ENCODE data around the gene NXPE1. TPM values are rescaled to one million over a fixed set of nuclear protein-coding genes. Genes with fewer than 3 reads are reported as not detected.

NXPE1 gene
- total RNA-seq, 1 experiment from 2014 or later, result not detected

GRCh38 chr11:114594703-114595102 is 35.0 kb upstream of the NXPE1 start:
- DNase-seq (ENCODE audit: low read depth in 1 of 2, low spot score in 2 of 2), result no peak
- Histone ChIP-seq H3K27ac (no peak overlapping the region), H3K4me1 (replicated peaks) (no peaks in the 10 kb centered on the region), H3K4me3 (no peak overlapping the region), H3K27me3 (replicated peaks) (no peaks in the 10 kb centered on the region), H3K36me3 (no peaks in the 10 kb centered on the region), H3K9me3 (replicated peaks) (no peaks in the 10 kb centered on the region)

- no peaks in the 10 kb centered on the region for H3K36me3 ChIP-seq
- H3K4me1 ChIP-seq (replicated peaks), result no peaks in the 10 kb centered on the region
- no peak overlapping the region for H3K4me3 ChIP-seq
- no peaks in the 10 kb centered on the region for H3K9me3 ChIP-seq (replicated peaks)
- no peak for DNase-seq (ENCODE audit: low read depth in 1 of 2, low spot score in 2 of 2)
- H3K27ac ChIP-seq, result no peak overlapping the region
- H3K27me3 ChIP-seq (replicated peaks), result no peaks in the 10 kb centered on the region
Measured at GRCh38 chr11:114587398-114587953, 27.8 kb upstream of the NXPE1 start.

- DNase-seq (ENCODE audit: low read depth in 1 of 2, low spot score in 2 of 2), result no peak
- no peaks in the 10 kb centered on the region for H3K27me3 ChIP-seq (replicated peaks)
- no peaks in the 10 kb centered on the region for H3K36me3 ChIP-seq
- no peak overlapping the region for H3K4me3 ChIP-seq
- H3K9me3 ChIP-seq (replicated peaks), result no peaks in the 10 kb centered on the region
- H3K27ac ChIP-seq, result no peak overlapping the region
- no peaks in the 10 kb centered on the region for H3K4me1 ChIP-seq (replicated peaks)
Measured at GRCh38 chr11:114586797-114587196, 27.1 kb upstream of the NXPE1 start.

- Histone ChIP-seq H3K36me3 (no peaks in the 10 kb centered on the region), H3K27me3 (replicated peaks) (no peaks in the 10 kb centered on the region), H3K9me3 (replicated peaks) (no peaks in the 10 kb centered on the region), H3K4me3 (no peak overlapping the region), H3K4me1 (replicated peaks) (no peaks in the 10 kb centered on the region), H3K27ac (no peak overlapping the region)
- no peak for DNase-seq (ENCODE audit: low read depth in 1 of 2, low spot score in 2 of 2)
Measured at GRCh38 chr11:114571712-114572111, 12.0 kb upstream of the NXPE1 start.

- H3K27ac ChIP-seq, result no peak overlapping the region
- no peak overlapping the region for H3K4me3 ChIP-seq
- H3K9me3 ChIP-seq (replicated peaks), result no peaks in the 10 kb centered on the region
- no peaks in the 10 kb centered on the region for H3K4me1 ChIP-seq (replicated peaks)
- no peak for DNase-seq (ENCODE audit: low read depth in 1 of 2, low spot score in 2 of 2)
- no peaks in the 10 kb centered on the region for H3K27me3 ChIP-seq (replicated peaks)
- H3K36me3 ChIP-seq, result no peaks in the 10 kb centered on the region
Measured at GRCh38 chr11:114569801-114570200, 10.1 kb upstream of the NXPE1 start.

GRCh38 chr11:114566276-114566675 is 6.6 kb upstream of the NXPE1 start:
- DNase-seq (ENCODE audit: low read depth in 1 of 2, low spot score in 2 of 2), result no peak
- H3K9me3 ChIP-seq (replicated peaks), result no peaks in the 10 kb centered on the region
- peaks cover 4% of the 10 kb centered on the region; the same call in 1 of the 2 replicates for H3K4me1 ChIP-seq (replicated peaks)
- H3K36me3 ChIP-seq, result no peaks in the 10 kb centered on the region
- no peak overlapping the region for H3K4me3 ChIP-seq
- no peak overlapping the region for H3K27ac ChIP-seq
- H3K27me3 ChIP-seq (replicated peaks), result no peaks in the 10 kb centered on the region

GRCh38 chr11:114564831-114565230 is 5.2 kb upstream of the NXPE1 start:
- no peaks in the 10 kb centered on the region for H3K27me3 ChIP-seq (replicated peaks)
- H3K4me3 ChIP-seq, result no peak overlapping the region
- H3K36me3 ChIP-seq, result no peaks in the 10 kb centered on the region
- H3K4me1 ChIP-seq (replicated peaks), result peaks cover 4% of the 10 kb centered on the region; the same call in 1 of the 2 replicates
- H3K27ac ChIP-seq, result no peak overlapping the region
- DNase-seq (ENCODE audit: low read depth in 1 of 2, low spot score in 2 of 2), result no peak
- H3K9me3 ChIP-seq (replicated peaks), result no peaks in the 10 kb centered on the region

- H3K9me3 ChIP-seq (replicated peaks), result no peaks in the 10 kb centered on the region
- DNase-seq (ENCODE audit: low read depth in 1 of 2, low spot score in 2 of 2), result peak in 1 of 2 experiments; percentile 1
- H3K27ac ChIP-seq, result no peak overlapping the region
- no peaks in the 10 kb centered on the region for H3K27me3 ChIP-seq (replicated peaks)
- no peak overlapping the region for H3K4me3 ChIP-seq
- H3K36me3 ChIP-seq, result no peaks in the 10 kb centered on the region
- H3K4me1 ChIP-seq (replicated peaks), result peaks cover 4% of the 10 kb centered on the region; the same call in 1 of the 2 replicates
Measured at GRCh38 chr11:114563077-114563476, 3.4 kb upstream of the NXPE1 start.

GRCh38 chr11:114562166-114562916 is 2.7 kb upstream of the NXPE1 start:
- Histone ChIP-seq H3K27me3 (replicated peaks) (no peaks in the 10 kb centered on the region), H3K27ac (no peak overlapping the region)
- DNase-seq (ENCODE audit: low read depth in 1 of 2, low spot score in 2 of 2), result no peak

GRCh38 chr11:114556135-114556534 is 3.5 kb downstream of the NXPE1 start:
- Histone ChIP-seq H3K27me3 (replicated peaks) (no peaks in the 10 kb centered on the region), H3K9me3 (replicated peaks) (no peaks in the 10 kb centered on the region), H3K4me1 (replicated peaks) (no peaks in the 10 kb centered on the region), H3K4me3 (no peak overlapping the region), H3K27ac (no peak overlapping the region), H3K36me3 (no peaks in the 10 kb centered on the region)
- DNase-seq (ENCODE audit: low read depth in 1 of 2, low spot score in 2 of 2), result no peak

More at GRCh38 chr11:114562166-114562916, 2.7 kb upstream of the NXPE1 start:
- H3K4me1 ChIP-seq (replicated peaks), result peaks cover 4% of the 10 kb centered on the region; the same call in 1 of the 2 replicates
- H3K36me3 ChIP-seq, result no peaks in the 10 kb centered on the region
- H3K4me3 ChIP-seq, result no peak overlapping the region
- H3K9me3 ChIP-seq (replicated peaks), result no peaks in the 10 kb centered on the region

- Histone ChIP-seq H3K9me3 (replicated peaks) (no peaks in the 10 kb centered on the region), H3K27me3 (replicated peaks) (no peaks in the 10 kb centered on the region), H3K36me3 (no peaks in the 10 kb centered on the region), H3K4me1 (replicated peaks) (no peaks in the 10 kb centered on the region), H3K4me3 (no peak overlapping the region), H3K27ac (no peak overlapping the region)
- DNase-seq (ENCODE audit: low read depth in 1 of 2, low spot score in 2 of 2), result no peak
Measured at GRCh38 chr11:114553642-114554041, 6.0 kb downstream of the NXPE1 start.

- H3K27me3 ChIP-seq (replicated peaks), result no peaks in the 10 kb centered on the region
- H3K4me1 ChIP-seq (replicated peaks), result no peaks in the 10 kb centered on the region
- no peaks in the 10 kb centered on the region for H3K36me3 ChIP-seq
- H3K27ac ChIP-seq, result no peak overlapping the region
- H3K9me3 ChIP-seq (replicated peaks), result no peaks in the 10 kb centered on the region
- no peak overlapping the region for H3K4me3 ChIP-seq
- no peak for DNase-seq (ENCODE audit: low read depth in 1 of 2, low spot score in 2 of 2)
Measured at GRCh38 chr11:114551060-114551459, 8.6 kb downstream of the NXPE1 start.

GRCh38 chr11:114525682-114526081 is 34.0 kb downstream of the NXPE1 start:
- no peak overlapping the region for H3K27ac ChIP-seq
- no peaks in the 10 kb centered on the region for H3K27me3 ChIP-seq (replicated peaks)
- no peaks in the 10 kb centered on the region for H3K36me3 ChIP-seq
- no peak for DNase-seq (ENCODE audit: low read depth in 1 of 2, low spot score in 2 of 2)
- no peaks in the 10 kb centered on the region for H3K4me1 ChIP-seq (replicated peaks)
- no peaks in the 10 kb centered on the region for H3K9me3 ChIP-seq (replicated peaks)
- no peak overlapping the region for H3K4me3 ChIP-seq

GRCh38 chr11:114524122-114524521 is 35.6 kb downstream of the NXPE1 start:
- no peaks in the 10 kb centered on the region for H3K36me3 ChIP-seq
- no peaks in the 10 kb centered on the region for H3K9me3 ChIP-seq (replicated peaks)
- H3K27me3 ChIP-seq (replicated peaks), result no peaks in the 10 kb centered on the region
- H3K4me3 ChIP-seq, result no peak overlapping the region
- H3K4me1 ChIP-seq (replicated peaks), result no peaks in the 10 kb centered on the region
- DNase-seq (ENCODE audit: low read depth in 1 of 2, low spot score in 2 of 2), result no peak
- no peak overlapping the region for H3K27ac ChIP-seq

Measured in SJSA1 (cell line).